Hematopoietic multipotent progenitor cell treated with erythropoietin and hydrocortisone succinate and interleukin-3 and kit ligand, for 4 days (in vitro differentiated cells): ENCODE results near the gene AURKA.
A peak's percentile ranks its signal among the peaks of the same experiment; 100 is the strongest.

Experiments used
- DNase-seq: peaks from one replicate; pipeline ENCODE4 v3.0.0-alpha.2; 2015

Gene AURKA

GRCh38 chr20:56389807-56390206, 2.2 kb downstream of the AURKA start:
- DNase-seq, result no peak

GRCh38 chr20:56388882-56389281, 3.1 kb downstream of the AURKA start:
- DNase-seq, result no peak

- no peak for DNase-seq
These were observed 5.8 kb downstream of the AURKA start for GRCh38 chr20:56386219-56386618.

- no peak for DNase-seq
These were observed 6.9 kb downstream of the AURKA start for GRCh38 chr20:56385130-56385529.

GRCh38 chr20:56383334-56383733, 8.7 kb downstream of the AURKA start:
- DNase-seq, result no peak

- DNase-seq, result no peak
These were observed 9.3 kb downstream of the AURKA start for GRCh38 chr20:56382696-56383095.

GRCh38 chr20:56381501-56381900, 10.5 kb downstream of the AURKA start:
- no peak for DNase-seq

GRCh38 chr20:56380375-56380774, 11.6 kb downstream of the AURKA start:
- DNase-seq, result no peak

- no peak for DNase-seq
These were observed 13.6 kb downstream of the AURKA start for GRCh38 chr20:56378386-56378785.

- DNase-seq, result no peak
These were observed 15.7 kb downstream of the AURKA start for GRCh38 chr20:56376331-56376730.

- peak; percentile 88 for DNase-seq
These were observed 18.1 kb downstream of the AURKA start for GRCh38 chr20:56373942-56374341.

GRCh38 chr20:56372850-56373249, 19.2 kb downstream of the AURKA start:
- no peak for DNase-seq

GRCh38 chr20:56371977-56372376, 20.0 kb downstream of the AURKA start:
- DNase-seq, result no peak

- DNase-seq, result no peak
These were observed 22.8 kb downstream of the AURKA start for GRCh38 chr20:56369179-56369578.

- DNase-seq, result no peak
These were observed 23.5 kb downstream of the AURKA start for GRCh38 chr20:56368351-56369134.

GRCh38 chr20:56363491-56363890, 28.5 kb downstream of the AURKA start:
- no peak for DNase-seq

- peak; percentile 97 for DNase-seq
These were observed 29.1 kb downstream of the AURKA start for GRCh38 chr20:56362833-56363413.

GRCh38 chr20:56361900-56362299, 30.1 kb downstream of the AURKA start:
- DNase-seq, result no peak

GRCh38 chr20:56360908-56361205, 31.2 kb downstream of the AURKA start:
- DNase-seq, result no peak

GRCh38 chr20:56360133-56360907, 31.7 kb downstream of the AURKA start:
- no peak for DNase-seq

GRCh38 chr20:56359212-56360132, 32.5 kb downstream of the AURKA start:
- DNase-seq, result peak; percentile 70

GRCh38 chr20:56358600-56359211, 33.3 kb downstream of the AURKA start, which contains the start of gene FAM210B:
Gene FAM210B, plus strand, starts transcription at chr20:56358974. Its CDS starts 32 bp downstream, at chr20:56359006.
- DNase-seq, result peak; percentile 95
